HG03354 (cell line): ENCODE data around the gene USP24.
"Not testable (repeated sequence)": the region's sequence is repeated elsewhere in the genome, so short reads cannot be mapped to it uniquely, and the experiment has no call there.

Experiments
- ATAC-seq: cut with Tn5 transposase; IDR thresholded peaks from one replicate; pipeline ENCODE4 v1.9.1; 2021; ENCODE audit warnings: mild to moderate bottlenecking; ENCODE audit not compliant: unreplicated experiment, poor library complexity, severe bottlenecking

USP24 gene

GRCh38 chr1:55131218-55131617 is 83.9 kb downstream of the USP24 start:
- no peak for ATAC-seq

DNA sequence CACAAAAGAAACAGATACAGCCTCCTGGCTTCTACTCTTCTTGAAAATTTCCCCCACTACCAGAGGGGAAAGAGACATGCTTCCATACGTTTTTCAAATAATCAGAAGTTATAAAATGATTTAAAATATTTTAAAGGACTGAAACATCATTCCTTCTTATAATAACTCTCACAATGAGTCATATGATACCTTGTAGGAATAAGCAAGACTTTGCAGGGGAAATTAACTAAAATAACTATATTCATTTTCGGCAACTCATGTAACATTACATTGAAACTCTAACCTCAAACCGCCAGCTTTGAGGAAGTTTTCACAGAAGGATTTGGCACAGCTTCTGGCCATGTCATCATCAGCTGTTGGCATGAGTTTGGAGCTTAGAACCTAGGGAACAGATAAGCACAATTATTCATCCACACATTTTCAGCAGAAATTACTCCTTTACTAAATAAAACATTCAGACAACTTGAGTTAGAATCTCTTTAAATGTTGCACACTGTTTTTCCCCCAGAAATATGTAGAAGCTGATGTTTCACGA is 85.9 kb downstream of the USP24 start:
- no peak for ATAC-seq

DNA sequence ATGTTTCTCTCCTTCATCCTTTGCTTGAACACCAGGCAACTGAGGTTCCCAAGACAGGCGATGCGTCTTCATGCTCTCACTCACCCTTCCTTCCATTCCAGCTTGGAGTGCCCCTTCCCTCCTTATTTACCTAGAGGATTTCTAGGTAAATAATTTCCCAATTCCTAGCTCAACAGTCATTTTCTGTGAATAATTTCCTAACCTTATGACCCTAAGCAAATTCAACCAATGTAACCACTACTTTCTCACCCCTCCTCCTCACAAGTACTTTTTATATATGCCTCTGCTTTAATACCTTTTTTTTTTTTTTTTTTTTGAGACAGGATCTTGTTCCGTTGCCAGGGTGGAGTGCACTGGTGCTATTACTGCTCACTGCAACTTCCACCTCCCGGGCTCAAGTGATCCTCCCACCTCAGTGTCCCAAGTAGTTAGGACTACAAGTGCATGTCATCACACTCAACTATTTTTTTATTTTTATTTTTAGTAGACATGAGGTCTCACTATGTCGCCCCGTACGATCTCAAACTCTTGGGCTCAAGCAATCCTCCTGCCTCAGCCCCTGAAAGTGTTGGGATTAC is 86.7 kb downstream of the USP24 start:
- no peak for ATAC-seq

GRCh38 chr1:55127827-55128343 is 87.3 kb downstream of the USP24 start:
- peak; percentile 83 for ATAC-seq

GRCh38 chr1:55124470-55124869 is 90.7 kb downstream of the USP24 start:
- ATAC-seq: no peak

DNA sequence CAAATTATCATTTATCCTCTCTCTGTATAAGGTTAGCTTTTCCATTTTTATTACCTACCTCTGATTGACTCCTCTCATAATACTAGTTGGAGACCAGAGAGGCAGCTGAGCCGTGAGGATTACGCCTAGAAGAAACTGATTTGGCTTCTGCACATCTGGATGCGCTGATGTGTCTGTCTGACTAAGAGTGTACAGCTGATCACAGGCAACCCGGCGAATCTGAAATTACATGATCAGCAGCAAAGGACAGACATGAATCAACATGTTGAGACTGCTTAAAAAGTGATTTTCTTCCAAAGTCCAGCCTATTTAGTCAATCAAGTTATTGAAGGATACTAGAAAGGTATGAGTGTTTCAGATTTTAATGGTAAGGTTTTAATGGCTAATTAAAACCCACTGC is 94.6 kb downstream of the USP24 start:
- ATAC-seq: no peak

DNA sequence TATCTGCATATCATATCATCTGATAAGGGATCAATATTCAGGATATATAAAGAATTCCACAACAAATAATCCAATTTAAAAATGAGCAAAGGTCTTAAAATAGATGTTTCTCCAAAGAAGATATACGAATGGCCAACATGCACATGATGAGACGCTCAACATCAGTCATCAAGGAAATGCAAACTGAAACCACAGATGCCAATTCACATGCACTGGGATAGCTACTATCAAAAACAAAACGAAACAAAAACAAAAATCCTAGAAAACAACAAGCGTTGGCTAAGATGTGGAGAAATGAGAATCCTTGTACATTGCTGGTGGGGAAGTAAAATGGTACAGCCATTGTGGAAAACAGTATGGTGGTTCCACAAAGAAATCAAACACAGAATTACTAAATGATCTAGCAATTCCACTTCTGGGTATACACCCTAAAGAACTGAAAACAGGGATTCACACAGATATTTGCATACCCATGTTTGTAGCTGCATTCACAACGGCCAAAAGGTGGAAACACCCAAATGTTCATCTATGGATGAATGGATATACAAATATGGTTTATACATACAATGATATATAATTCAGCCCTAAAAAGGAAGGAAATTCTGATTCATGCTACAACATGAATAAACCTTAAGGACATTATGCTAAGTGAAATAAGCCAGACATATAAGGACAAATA is 96.4 kb downstream of the USP24 start:
- ATAC-seq: no peak

- ATAC-seq: no peak
Measured at GRCh38 chr1:55117941-55118340, 97.2 kb downstream of the USP24 start.

- ATAC-seq: not testable (repeated sequence)
Measured at GRCh38 chr1:55109005-55109404, 106.2 kb downstream of the USP24 start.

DNA sequence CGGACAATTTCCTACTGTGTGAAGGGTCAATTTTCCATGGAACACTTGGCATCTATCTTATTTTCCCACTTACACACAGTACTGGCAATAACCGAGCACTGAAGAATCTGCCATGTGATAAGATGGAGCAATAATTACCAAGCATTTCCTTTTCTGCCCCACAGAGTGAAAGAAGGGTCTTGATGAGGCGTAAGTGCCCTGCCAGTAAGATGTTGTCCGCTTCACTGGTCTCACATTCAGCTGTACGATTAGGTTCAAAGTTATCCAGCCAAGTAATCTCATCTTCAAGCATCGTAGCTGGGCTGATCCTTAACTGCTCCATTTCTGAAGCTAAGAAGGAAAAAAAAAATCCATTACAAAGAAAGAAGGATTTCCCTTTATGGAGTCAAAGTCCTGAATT is 108.1 kb downstream of the USP24 start:
- ATAC-seq: no peak

GRCh38 chr1:55103891-55104290 is 111.3 kb downstream of the USP24 start:
- ATAC-seq: no peak

- no peak for ATAC-seq
Measured at GRCh38 chr1:55095095-55095494, 120.1 kb downstream of the USP24 start.

DNA sequence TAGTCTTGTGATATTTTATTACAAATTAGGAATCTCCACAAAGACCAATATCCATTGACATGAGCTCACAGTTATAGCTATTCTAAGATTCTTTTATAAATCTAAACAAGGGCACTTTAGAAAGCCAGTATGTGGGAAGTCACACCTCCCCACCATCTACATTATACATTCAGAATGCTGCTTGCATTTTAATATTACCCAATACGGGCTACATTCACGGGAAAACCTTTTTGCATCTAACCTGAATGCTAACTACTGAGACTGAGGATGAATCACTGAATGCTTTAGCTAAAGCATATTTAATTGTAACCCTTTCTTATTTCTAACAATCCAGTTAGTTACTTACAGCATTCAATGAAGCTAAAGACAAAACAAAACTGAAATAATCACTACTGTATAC is 122.7 kb downstream of the USP24 start:
- ATAC-seq: no peak

- no peak for ATAC-seq
Measured at GRCh38 chr1:55089683-55090082, 125.5 kb downstream of the USP24 start.

GRCh38 chr1:55088413-55088812 is 126.8 kb downstream of the USP24 start:
- ATAC-seq: no peak

- no peak for ATAC-seq
Measured at GRCh38 chr1:55087439-55087838, 127.7 kb downstream of the USP24 start.

- no peak for ATAC-seq
Measured at GRCh38 chr1:55084257-55084656, 130.9 kb downstream of the USP24 start.

- ATAC-seq: no peak
Measured at GRCh38 chr1:55081905-55082296, 133.3 kb downstream of the USP24 start.

DNA sequence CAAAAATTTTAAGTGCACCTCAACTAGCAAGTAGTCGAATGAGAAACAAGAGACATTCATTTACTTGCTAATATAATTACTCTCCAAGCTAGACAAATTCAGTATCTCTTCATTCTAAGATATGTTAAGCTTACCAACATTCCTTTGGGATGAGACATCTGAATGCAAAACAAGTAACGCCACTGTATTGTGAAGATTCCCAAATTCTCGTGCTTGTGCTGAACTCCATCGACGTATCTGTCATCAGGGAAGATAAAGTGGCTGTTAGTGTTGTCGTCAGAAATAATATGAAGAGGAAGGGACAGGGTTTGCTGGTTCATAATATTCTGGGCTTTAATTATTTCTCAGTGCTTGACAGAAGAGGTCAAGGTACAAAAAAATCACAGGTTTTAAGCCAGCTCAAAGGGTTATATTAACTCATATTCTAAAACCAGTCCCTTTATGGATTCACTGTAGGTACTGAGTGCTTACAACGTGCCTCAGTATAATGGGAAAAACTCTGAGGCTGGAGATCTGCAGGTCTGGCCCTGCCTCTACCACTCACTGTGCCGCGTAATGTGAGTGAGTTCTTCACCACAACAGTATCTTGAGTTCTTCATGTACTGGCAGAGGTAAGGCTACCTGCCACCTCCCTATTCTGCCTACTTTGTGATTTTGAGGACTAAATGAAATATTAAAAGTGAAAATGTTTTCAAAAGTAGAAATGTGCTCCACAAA is 133.8 kb downstream of the USP24 start:
- ATAC-seq: no peak

DNA sequence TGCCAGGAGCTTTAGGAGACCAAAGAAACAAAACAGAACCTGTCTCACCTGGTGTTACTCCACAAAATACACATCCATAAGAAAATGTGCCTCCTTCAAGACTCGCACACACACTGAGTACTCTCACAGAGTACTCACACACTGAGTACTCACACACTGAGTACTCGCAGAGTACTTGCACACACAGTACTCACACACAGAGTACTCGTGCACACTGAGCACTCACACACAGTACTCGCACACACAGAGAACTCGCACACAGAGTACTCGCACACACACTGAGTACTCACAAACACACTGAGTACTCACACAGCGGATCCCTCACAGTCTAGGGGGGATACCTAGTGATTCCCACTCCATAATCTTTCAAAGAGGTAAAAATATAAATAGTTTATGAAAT is 135.5 kb downstream of the USP24 start:
- no peak for ATAC-seq

DNA sequence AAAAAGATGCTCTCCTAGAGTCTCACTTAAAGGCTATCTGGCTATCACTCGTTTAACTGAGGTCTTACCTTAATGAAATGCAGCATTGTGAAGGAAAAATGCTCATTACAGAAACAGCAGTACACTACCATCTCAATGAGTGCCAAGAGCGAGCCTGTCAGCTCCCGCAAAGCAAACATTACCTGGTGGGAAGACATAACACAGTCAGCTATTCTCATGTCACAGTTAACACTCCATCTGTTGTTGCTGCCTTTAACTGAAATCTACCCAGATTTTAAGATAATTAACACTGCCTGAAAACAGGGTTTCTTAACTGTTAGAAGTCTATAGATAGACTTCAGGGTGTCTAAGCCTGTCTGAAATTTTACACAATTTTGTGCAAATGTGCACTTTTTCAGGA is 136.7 kb downstream of the USP24 start:
- ATAC-seq: no peak
